Loucy (cell line): ENCODE measurements around the gene TGM3.

Source experiments
- H2AFZ ChIP-seq: fragments of 200-600 bp; sonication (generic); 2 replicates; pipeline ENCODE4 v1.6.0; 2016; ENCODE audit warnings: antibody characterized with exemption, mild to moderate bottlenecking, low read length, moderate library complexity
- H3F3A ChIP-seq: fragments of 200-600 bp; 2 replicates; pipeline ENCODE4 v1.6.0; 2016; ENCODE audit warnings: antibody characterized with exemption, low read depth, mild to moderate bottlenecking
- H3K27me3 ChIP-seq: fragments of 200-600 bp; sonication (generic); 2 replicates; pipeline ENCODE4 v1.6.1; 2014; ENCODE audit warnings: low read length, mild to moderate bottlenecking; ENCODE audit not compliant: insufficient read depth, poor library complexity, severe bottlenecking
- H3K36me3 ChIP-seq: fragments of 200-600 bp; sonication (generic); 2 replicates; pipeline ENCODE4 v1.6.1; 2016; ENCODE audit warnings: low read length; ENCODE audit not compliant: insufficient read depth
- H3K4me1 ChIP-seq: fragments of 200-600 bp; sonication (generic); 2 replicates; pipeline ENCODE4 v1.5.1; 2014; ENCODE audit warnings: low read length, mild to moderate bottlenecking; ENCODE audit not compliant: insufficient read depth, poor library complexity, severe bottlenecking
- H3K4me2 ChIP-seq: fragments of 200-600 bp; sonication (generic); 2 replicates; pipeline ENCODE4 v1.6.0; 2014; ENCODE audit warnings: antibody characterized with exemption, low read length, low read depth, mild to moderate bottlenecking; ENCODE audit not compliant: poor library complexity, severe bottlenecking
- H3K4me3 ChIP-seq: fragments of 200-600 bp; sonication (generic); 2 replicates; pipeline ENCODE4 v1.5.1; 2014; ENCODE audit warnings: low read length, mild to moderate bottlenecking, mixed read lengths; ENCODE audit not compliant: poor library complexity, severe bottlenecking
- H3K79me2 ChIP-seq: fragments of 200-600 bp; sonication (generic); 2 replicates; pipeline ENCODE4 v1.6.1; 2014; ENCODE audit warnings: low read length; ENCODE audit not compliant: insufficient read depth
- H3K9ac ChIP-seq: fragments of 200-600 bp; sonication (generic); 2 replicates; pipeline ENCODE4 v1.6.0; 2014; ENCODE audit warnings: mild to moderate bottlenecking, low read depth, low read length, moderate library complexity; ENCODE audit not compliant: poor library complexity, severe bottlenecking
- H3K9me2 ChIP-seq: fragments of 200-600 bp; sonication (generic); replicated peaks from 2 replicates; pipeline ENCODE4 v1.6.1; 2016; ENCODE audit warnings: low read depth, low read length, mixed read lengths
- H3K9me3 ChIP-seq: fragments of 200-600 bp; sonication (generic); 2 replicates; pipeline ENCODE4 v1.6.1; 2014; ENCODE audit warnings: mild to moderate bottlenecking, antibody characterized with exemption, low read length, low read depth; ENCODE audit not compliant: insufficient read depth
- H4K20me1 ChIP-seq: fragments of 200-600 bp; sonication (generic); 2 replicates; pipeline ENCODE4 v1.6.0; 2014; ENCODE audit warnings: antibody characterized with exemption, low read length, mild to moderate bottlenecking; ENCODE audit not compliant: insufficient read depth, poor library complexity, severe bottlenecking
- CTCF ChIP-seq: fragments of 200-600 bp; sonication (generic); conservative IDR thresholded peaks from 2 replicates; pipeline ENCODE4 v1.5.1; 2014; ENCODE audit warnings: mild to moderate bottlenecking, antibody characterized with exemption, low read length
- EZH2phosphoT487 ChIP-seq: fragments of 200-600 bp; IDR thresholded peaks from 2 replicates; pipeline ENCODE4 v1.6.1; 2018; ENCODE audit warnings: antibody characterized with exemption, mild to moderate bottlenecking, moderate library complexity, borderline replicate concordance

The TGM3 gene

GRCh38 chr20:2316847-2317495 lies 21.2 kb downstream of the TGM3 start:
- no peaks in the 10 kb centered on the region for H4K20me1 ChIP-seq
- H3K27me3 ChIP-seq = no peaks in the 10 kb centered on the region
- H2AFZ ChIP-seq = no peak overlapping the region
- TF ChIP-seq CTCF (no peak), EZH2phosphoT487 (no peak)
- H3K9me3 ChIP-seq = no peaks in the 10 kb centered on the region
- H3K9ac ChIP-seq = no peak overlapping the region
- no peaks in the 10 kb centered on the region for H3K9me2 ChIP-seq
- no peak overlapping the region for H3K4me2 ChIP-seq
- no peaks in the 10 kb centered on the region for H3K4me1 ChIP-seq
- H3K4me3 ChIP-seq = no peak overlapping the region
- no peaks in the 10 kb centered on the region for H3K79me2 ChIP-seq
- no peaks in the 10 kb centered on the region for H3K36me3 ChIP-seq
- no peaks in the 10 kb centered on the region for H3F3A ChIP-seq

- H3F3A ChIP-seq = no peaks in the 10 kb centered on the region
- H4K20me1 ChIP-seq = no peaks in the 10 kb centered on the region
- no peaks in the 10 kb centered on the region for H3K36me3 ChIP-seq
- no peaks in the 10 kb centered on the region for H3K4me1 ChIP-seq
- H3K9me3 ChIP-seq = no peaks in the 10 kb centered on the region
- H3K4me3 ChIP-seq = no peak overlapping the region
- no peak overlapping the region for H3K9ac ChIP-seq
- no peak for TF ChIP-seq EZH2phosphoT487
- TF ChIP-seq CTCF = no peak
- H3K9me2 ChIP-seq = no peaks in the 10 kb centered on the region
- H3K79me2 ChIP-seq = no peaks in the 10 kb centered on the region
- H2AFZ ChIP-seq = no peak overlapping the region
- no peak overlapping the region for H3K4me2 ChIP-seq
- H3K27me3 ChIP-seq = no peaks in the 10 kb centered on the region
These were observed 25.2 kb downstream of the TGM3 start for GRCh38 chr20:2320813-2321658.

- Histone ChIP-seq H3K4me2 (no peak overlapping the region), H3F3A (no peaks in the 10 kb centered on the region), H3K79me2 (no peaks in the 10 kb centered on the region), H3K9me3 (no peaks in the 10 kb centered on the region), H3K36me3 (no peaks in the 10 kb centered on the region), H3K27me3 (no peaks in the 10 kb centered on the region), H3K4me1 (no peaks in the 10 kb centered on the region), H3K9me2 (no peaks in the 10 kb centered on the region), H4K20me1 (no peaks in the 10 kb centered on the region), H2AFZ (no peak overlapping the region), H3K4me3 (no peak overlapping the region), H3K9ac (no peak overlapping the region)
- no peak for TF ChIP-seq CTCF
- TF ChIP-seq EZH2phosphoT487 = no peak
These were observed 27.2 kb downstream of the TGM3 start for GRCh38 chr20:2323051-2323450.
